Mesodermal cell (in vitro differentiated cells): Measurements from ENCODE around the gene SLC5A5. TPM values are rescaled to one million over a fixed set of nuclear protein-coding genes. Genes with fewer than 3 reads are reported as not detected.

ENCODE experiments used
- H3K27ac ChIP-seq: 2 replicates; pipeline ENCODE4 v1.7.0; 2013; ENCODE audit warnings: mild to moderate bottlenecking, low read depth, low read length, moderate library complexity; ENCODE audit not compliant: severe bottlenecking
- H3K36me3 ChIP-seq: 2 replicates; pipeline ENCODE4 v1.7.1; 2013; ENCODE audit warnings: mild to moderate bottlenecking, low read length, moderate library complexity; ENCODE audit not compliant: control insufficient read depth, insufficient read depth
- H3K4me1 ChIP-seq: one replicate; pipeline ENCODE4 v1.7.1; 2013; ENCODE audit warnings: mild to moderate bottlenecking, low read length; ENCODE audit not compliant: insufficient read depth, control insufficient read depth, poor library complexity, severe bottlenecking
- H3K4me3 ChIP-seq: 2 replicates; pipeline ENCODE4 v1.7.0; 2013; ENCODE audit warnings: low read length, control low read depth, mild to moderate bottlenecking; ENCODE audit not compliant: insufficient read depth, poor library complexity, severe bottlenecking; ENCODE audit errors: extremely low read depth
- H3K9me3 ChIP-seq: 2 replicates; pipeline ENCODE4 v1.7.1; 2013; ENCODE audit warnings: mild to moderate bottlenecking, low read length, moderate library complexity; ENCODE audit not compliant: control insufficient read depth
- WGBS, 2 experiments: methylation state at CpG; one replicate each; pipeline ENCODE4 v1.1.5; 2013; ENCODE audit warnings: missing lambda C conversion rate in 2 of 2; ENCODE audit not compliant: insufficient coverage in 2 of 2; 5-methylcytosine and 5-hydroxymethylcytosine counted together
- polyA plus RNA-seq, 2 experiments: library from polyadenylated mRNA; stranded (reverse); fragments of 50-300 nt; gene quantifications; one replicate each; pipeline ENCODE4 v1.2.3, GENCODE V29; 2013

The SLC5A5 gene
- not detected for polyA plus RNA-seq (2013, experiment 1 of 2)
- 0.10 TPM for polyA plus RNA-seq (2013, experiment 2 of 2)

GRCh38 chr19:17871878-17872250 lies at the start of gene SLC5A5:
SLC5A5 (plus strand) TSS chr19:17871945; CDS start chr19:17872320, 375 bp downstream.
- Histone ChIP-seq H3K36me3 (no peaks in the 10 kb centered on the region), H3K9me3 (no peaks in the 10 kb centered on the region), H3K4me1 (no peaks in the 10 kb centered on the region), H3K27ac (no peak within 1 kb of the TSS), H3K4me3 (no peak within 1 kb of the TSS)
- WGBS, 2 experiments, result 46 to 47% methylated on average over 23 of the region's 26 CpGs

- Histone ChIP-seq H3K9me3 (no peaks in the 10 kb centered on the region), H3K27ac (no peak overlapping the region), H3K36me3 (no peaks in the 10 kb centered on the region), H3K4me1 (no peaks in the 10 kb centered on the region), H3K4me3 (no peak overlapping the region)
- 72 to 80% methylated on average over 6 of the region's 8 CpGs for WGBS, 2 experiments
Observed at GRCh38 chr19:17824339-17824738, 47.4 kb upstream of the SLC5A5 start.

- WGBS, 2 experiments, result 91% methylated on average over 12 to 13 of the region's 13 CpGs
- Histone ChIP-seq H3K36me3 (no peaks in the 10 kb centered on the region), H3K4me3 (no peak overlapping the region), H3K27ac (no peak overlapping the region), H3K4me1 (no peaks in the 10 kb centered on the region), H3K9me3 (no peaks in the 10 kb centered on the region)
Observed at GRCh38 chr19:17826508-17827056, 45.2 kb upstream of the SLC5A5 start.

- Histone ChIP-seq H3K4me3 (peak overlapping the region; percentile 30), H3K27ac (peak overlapping the region; percentile 49), H3K4me1 (no peaks in the 10 kb centered on the region), H3K9me3 (no peaks in the 10 kb centered on the region), H3K36me3 (no peaks in the 10 kb centered on the region)
- WGBS, 2 experiments, result 9 to 15% methylated on average over 10 to 23 of the region's 29 CpGs
Observed at GRCh38 chr19:17829855-17830566, 41.7 kb upstream of the SLC5A5 start.

- Histone ChIP-seq H3K36me3 (no peaks in the 10 kb centered on the region), H3K27ac (peak overlapping the region; percentile 49), H3K9me3 (no peaks in the 10 kb centered on the region), H3K4me1 (no peaks in the 10 kb centered on the region), H3K4me3 (peak overlapping the region; percentile 30)
- WGBS, 2 experiments, result 40 to 50% methylated on average over 35 to 43 of the region's 50 CpGs
Observed at GRCh38 chr19:17830567-17831418, 41.0 kb upstream of the SLC5A5 start.

- 91 to 94% methylated on average over 22 of the region's 25 CpGs for WGBS, 2 experiments
- H3K4me3 ChIP-seq, result no peak overlapping the region
- no peaks in the 10 kb centered on the region for H3K4me1 ChIP-seq
- H3K36me3 ChIP-seq, result no peaks in the 10 kb centered on the region
- no peaks in the 10 kb centered on the region for H3K9me3 ChIP-seq
- H3K27ac ChIP-seq, result no peak overlapping the region
Observed at GRCh38 chr19:17831419-17831888, 40.3 kb upstream of the SLC5A5 start.

GRCh38 chr19:17832443-17833208 lies 39.1 kb upstream of the SLC5A5 start:
- WGBS, 2 experiments, result 94 to 95% methylated on average over 14 to 15 of the region's 17 CpGs
- H3K36me3 ChIP-seq, result no peaks in the 10 kb centered on the region
- H3K9me3 ChIP-seq, result no peaks in the 10 kb centered on the region
- H3K4me1 ChIP-seq, result no peaks in the 10 kb centered on the region
- no peak overlapping the region for H3K4me3 ChIP-seq
- H3K27ac ChIP-seq, result no peak overlapping the region

- H3K4me1 ChIP-seq, result no peaks in the 10 kb centered on the region
- no peaks in the 10 kb centered on the region for H3K9me3 ChIP-seq
- H3K36me3 ChIP-seq, result no peaks in the 10 kb centered on the region
- no peak overlapping the region for H3K4me3 ChIP-seq
- H3K27ac ChIP-seq, result no peak overlapping the region
- WGBS, 2 experiments, result 73 to 89% methylated on average over 14 to 24 of the region's 27 CpGs
Observed at GRCh38 chr19:17834350-17835181, 37.2 kb upstream of the SLC5A5 start.

- H3K9me3 ChIP-seq, result no peaks in the 10 kb centered on the region
- WGBS, 2 experiments, result 85 to 90% methylated on average over 3 to 6 of the region's 8 CpGs
- H3K36me3 ChIP-seq, result no peaks in the 10 kb centered on the region
- H3K27ac ChIP-seq, result no peak overlapping the region
- H3K4me1 ChIP-seq, result no peaks in the 10 kb centered on the region
- no peak overlapping the region for H3K4me3 ChIP-seq
Observed at GRCh38 chr19:17835182-17836006, 36.4 kb upstream of the SLC5A5 start.
